HG03097 (cell line): ENCODE data around the gene RAB43.

Experiments used
- ATAC-seq: cut with Tn5 transposase; IDR thresholded peaks from one replicate; pipeline ENCODE4 v1.9.1; 2021; ENCODE audit not compliant: unreplicated experiment, low FRiP score

The RAB43 gene

GRCh38 chr3:129040039-129040336 is 81.6 kb downstream of the RAB43 start:
- ATAC-seq = no peak

- no peak for ATAC-seq
Observed at GRCh38 chr3:129039271-129040038, 82.1 kb downstream of the RAB43 start.

- no peak for ATAC-seq
Observed at GRCh38 chr3:129038121-129038855, 83.3 kb downstream of the RAB43 start.
